NCI-H2196 treated with DMSO at 0.1 percent for 48 hours (cell line): ENCODE data around the gene ADAM8.

Source experiments
- DNase-seq: peaks from one replicate; lab custom pipeline; 2025; ENCODE audit not compliant: unreplicated experiment; lab: John Stamatoyannopoulos, UW

ADAM8 gene

GRCh38 chr10:133214468-133215410 is 61.9 kb downstream of the ADAM8 start:
- DNase-seq = no peak

- no peak for DNase-seq
Measured at GRCh38 chr10:133213641-133214467, 62.8 kb downstream of the ADAM8 start.

- no peak for DNase-seq
Measured at GRCh38 chr10:133212853-133213494, 63.7 kb downstream of the ADAM8 start.
